Esophagus squamous epithelium (tissue), 5 donors: ENCODE measurements around the gene NPHP1. TPM values are rescaled to one million over a fixed set of nuclear protein-coding genes. Genes with fewer than 3 reads are reported as not detected.
A peak's percentile ranks its signal among the peaks of the same experiment; 100 is the strongest.
"Not testable (repeated sequence)": the region's sequence is repeated elsewhere in the genome, so short reads cannot be mapped to it uniquely, and the experiment has no call there.

ENCODE experiments used
- DNase-seq: peaks from one replicate; lab custom pipeline; 2025; lab: John Stamatoyannopoulos, UW
- H3K27ac ChIP-seq, 4 donors: fragments of 200-600 bp; sonication (generic); one replicate each; pipeline ENCODE4 v1.5.1; 2016 to 2019; ENCODE audit warnings: mild to moderate bottlenecking in 1 of 4
- H3K27me3 ChIP-seq, 4 donors: fragments of 200-600 bp; sonication (generic); 1 replicate in 3 of 4; 2 replicates in 1 of 4; pipeline versions ENCODE4 v1.5.1 to v1.6.0; 2017 to 2021; ENCODE audit warnings: antibody characterized with exemption in 1 of 4
- H3K36me3 ChIP-seq, 3 donors: fragments of 200-600 bp; sonication (generic); one replicate each; pipeline ENCODE4 v1.5.1; 2016 to 2019
- H3K4me1 ChIP-seq, 3 donors: fragments of 200-600 bp; sonication (generic); one replicate each; pipeline ENCODE4 v1.5.1; 2017 to 2019
- H3K4me3 ChIP-seq, 4 donors: fragments of 200-600 bp; sonication (generic); 1 replicate in 3 of 4; 2 replicates in 1 of 4; pipeline ENCODE4 v1.5.1; 2016 to 2019; ENCODE audit warnings: mild to moderate bottlenecking in 2 of 4, moderate library complexity in 1 of 4
- H3K9me3 ChIP-seq, 3 donors: fragments of 200-600 bp; sonication (generic); one replicate each; pipeline ENCODE4 v1.5.1; 2016 to 2019
- POLR2A ChIP-seq, 4 donors: fragments of 450-650 bp; IDR thresholded peaks; one replicate each; pipeline ENCODE4 v1.6.1; 2017; ENCODE audit warnings: antibody characterized with exemption in 4 of 4, mild to moderate bottlenecking in 4 of 4, moderate library complexity in 3 of 4
- whole genome bisulfite sequencing, 2 donors: methylation state at CpG; one replicate each; pipeline ENCODE4 v1.1.5; 2018; 5-methylcytosine and 5-hydroxymethylcytosine counted together
- intact Hi-C: fragments of 100-400 bp; cut with DNase I; formaldehyde crosslinking; loops from one replicate; pipeline ENCODE4 v1.15.0; 2022
- total RNA-seq, 4 donors: library from RNA; depleted of rRNA; stranded (reverse); fragments of >200 nt; gene quantifications; one replicate each; pipeline ENCODE4 v1.1.0, GENCODE V29; 2016
- TF ChIP-seq, protein P1 (sequence below), 6 experiments: fragments of 450-650 bp in 4 of 6; fragments of 200-600 bp in 2 of 6; sonication (generic) in 2 of 6; IDR thresholded peaks; one replicate each; pipeline ENCODE4 v1.5.1; 2016 to 2019; ENCODE audit warnings: antibody characterized with exemption in 6 of 6, mild to moderate bottlenecking in 4 of 6, moderate library complexity in 4 of 6
- donor health status: DM: yes; HTN: yes; CAD: no.

NPHP1 gene
- total RNA-seq, 4 donors from 2014 or later = 0.57 to 3.8 (median 1.5) TPM

DNA sequence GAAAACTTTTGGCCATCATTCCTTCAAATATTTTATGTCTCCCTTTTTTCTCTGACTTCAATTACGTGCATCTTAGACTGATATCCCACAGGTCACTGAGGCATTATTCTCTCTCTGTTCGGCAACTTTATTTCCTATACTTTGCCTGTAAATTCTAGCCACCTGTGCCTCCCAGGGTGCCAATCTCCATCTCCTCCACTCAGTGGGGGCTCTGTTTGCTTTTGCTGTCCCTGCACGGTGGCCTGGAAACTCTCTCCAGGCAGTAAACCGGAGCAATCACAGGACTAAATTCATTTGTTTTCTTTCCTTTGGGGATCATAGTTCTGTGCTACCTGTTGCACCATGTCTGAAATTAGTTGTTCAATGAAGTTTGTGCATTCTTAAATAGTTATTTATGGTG lies 17.1 kb upstream of the NPHP1 start:
- DNase-seq = no peak
- no peaks in the 10 kb centered on the region for H3K9me3 ChIP-seq
- peaks cover 0 to 9% (median 0%) of the 10 kb centered on the region in 4 donors for H3K27me3 ChIP-seq
- TF ChIP-seq, protein P1, sequence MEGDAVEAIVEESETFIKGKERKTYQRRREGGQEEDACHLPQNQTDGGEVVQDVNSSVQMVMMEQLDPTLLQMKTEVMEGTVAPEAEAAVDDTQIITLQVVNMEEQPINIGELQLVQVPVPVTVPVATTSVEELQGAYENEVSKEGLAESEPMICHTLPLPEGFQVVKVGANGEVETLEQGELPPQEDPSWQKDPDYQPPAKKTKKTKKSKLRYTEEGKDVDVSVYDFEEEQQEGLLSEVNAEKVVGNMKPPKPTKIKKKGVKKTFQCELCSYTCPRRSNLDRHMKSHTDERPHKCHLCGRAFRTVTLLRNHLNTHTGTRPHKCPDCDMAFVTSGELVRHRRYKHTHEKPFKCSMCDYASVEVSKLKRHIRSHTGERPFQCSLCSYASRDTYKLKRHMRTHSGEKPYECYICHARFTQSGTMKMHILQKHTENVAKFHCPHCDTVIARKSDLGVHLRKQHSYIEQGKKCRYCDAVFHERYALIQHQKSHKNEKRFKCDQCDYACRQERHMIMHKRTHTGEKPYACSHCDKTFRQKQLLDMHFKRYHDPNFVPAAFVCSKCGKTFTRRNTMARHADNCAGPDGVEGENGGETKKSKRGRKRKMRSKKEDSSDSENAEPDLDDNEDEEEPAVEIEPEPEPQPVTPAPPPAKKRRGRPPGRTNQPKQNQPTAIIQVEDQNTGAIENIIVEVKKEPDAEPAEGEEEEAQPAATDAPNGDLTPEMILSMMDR (IDR thresholded peaks at IDR 0.05) = no peak
- no peak for TF ChIP-seq POLR2A (IDR thresholded peaks at IDR 0.05)
- H3K4me1 ChIP-seq = peaks cover 0 to 17% (median 6%) of the 10 kb centered on the region in 3 donors
- no peaks in the 10 kb centered on the region for H3K36me3 ChIP-seq
- no peak overlapping the region for H3K27ac ChIP-seq
- WGBS, 2 donors = 71% methylated on average over 4 of the region's 4 CpGs
- intact Hi-C loops = no loop called here
- no peak overlapping the region for H3K4me3 ChIP-seq

DNA sequence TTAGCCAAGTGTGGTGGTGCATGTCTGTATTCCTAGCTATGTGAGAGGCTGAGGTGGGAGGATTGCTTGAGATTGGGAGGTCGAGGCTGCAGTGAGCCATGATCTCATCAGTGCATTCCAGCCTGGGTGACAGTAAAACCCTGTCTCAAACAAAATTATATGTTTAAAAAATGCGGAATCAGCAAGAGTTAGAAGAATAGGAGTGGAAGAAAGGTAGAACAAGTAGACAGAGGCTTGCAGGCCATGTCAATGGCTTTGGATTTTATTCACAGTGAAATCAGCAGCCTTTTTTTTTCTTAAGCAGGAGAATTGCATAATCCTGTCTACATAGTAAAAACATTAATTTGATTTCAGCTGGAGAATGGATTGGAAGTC lies 15.4 kb upstream of the NPHP1 start:
- peaks cover 0 to 17% (median 6%) of the 10 kb centered on the region in 3 donors for H3K4me1 ChIP-seq
- H3K36me3 ChIP-seq = no peaks in the 10 kb centered on the region
- DNase-seq = no peak
- no peaks in the 10 kb centered on the region for H3K9me3 ChIP-seq
- 51 to 69% methylated on average over 2 of the region's 2 CpGs for WGBS, 2 donors
- peak overlapping the region in 1 of 4 donors; percentile 60 for H3K27ac ChIP-seq
- TF ChIP-seq, protein P1 (IDR thresholded peaks at IDR 0.05) = no peak
- no peak for TF ChIP-seq POLR2A (IDR thresholded peaks at IDR 0.05)
- H3K27me3 ChIP-seq = peaks cover 0 to 5% (median 0%) of the 10 kb centered on the region in 4 donors
- no peak overlapping the region for H3K4me3 ChIP-seq
- intact Hi-C loops = no loop called here

GRCh38 chr2:110219496-110220189 lies 14.8 kb upstream of the NPHP1 start:
- H3K27me3 ChIP-seq = peaks cover 0 to 5% (median 0%) of the 10 kb centered on the region in 4 donors
- H3K4me3 ChIP-seq = no peak overlapping the region
- H3K27ac ChIP-seq = peak overlapping the region in 3 of 4 donors; percentile 37 to 60 (median 49)
- 13 to 17% methylated on average over 1 of the region's 1 CpG for WGBS, 2 donors
- intact Hi-C loops = no loop called here
- H3K36me3 ChIP-seq = no peaks in the 10 kb centered on the region
- H3K4me1 ChIP-seq = peaks cover 0 to 17% (median 6%) of the 10 kb centered on the region in 3 donors
- TF ChIP-seq POLR2A (IDR thresholded peaks at IDR 0.05) = no peak
- TF ChIP-seq, protein P1 (IDR thresholded peaks at IDR 0.05) = no peak
- no peaks in the 10 kb centered on the region for H3K9me3 ChIP-seq
- DNase-seq = no peak

- WGBS, 2 donors = 84 to 87% methylated on average over 6 to 7 of the region's 7 CpGs
- H3K27me3 ChIP-seq, intact Hi-C loops, H3K4me3 ChIP-seq, H3K9me3 ChIP-seq, H3K36me3 ChIP-seq, DNase-seq: not testable (repeated sequence)
- H3K27ac ChIP-seq = peak overlapping the region in 3 of 4 donors; percentile 37 to 60 (median 49)
- peaks cover 0 to 17% (median 6%) of the 10 kb centered on the region in 3 donors for H3K4me1 ChIP-seq
These were observed 14.1 kb upstream of the NPHP1 start for GRCh38 chr2:110218889-110219288.

- intact Hi-C loops = no loop called here
- Histone ChIP-seq H3K27me3 (peaks cover 0 to 8% (median 0%) of the 10 kb centered on the region in 4 donors), H3K4me1 (peaks cover 0 to 23% (median 6%) of the 10 kb centered on the region in 3 donors), H3K36me3 (no peaks in the 10 kb centered on the region), H3K27ac (no peak overlapping the region), H3K4me3 (no peak overlapping the region), H3K9me3 (peaks cover 0 to 11% (median 0%) of the 10 kb centered on the region in 3 donors)
- no peak for DNase-seq
- TF ChIP-seq, protein P1 (IDR thresholded peaks at IDR 0.05) = no peak
- no peak for TF ChIP-seq POLR2A (IDR thresholded peaks at IDR 0.05)
These were observed 12.0 kb upstream of the NPHP1 start for GRCh38 chr2:110216803-110217202.
